ENCODE data around the gene NPAS3. TPM values are rescaled to one million over a fixed set of nuclear protein-coding genes. Genes with fewer than 3 reads are reported as not detected.

Gene NPAS3
- total and polyA plus RNA-seq, 2 of the 13 experiments (the other 11 are each of a cell fraction or from before 2014, with no cell fraction given) = not detected

- H3K4me3 ChIP-seq (replicated peaks in 1 of 3; ENCODE audit: insufficient read depth in 1 of 3, low read depth in 2 of 3, low read length in 3 of 3) = no peak overlapping the region
- peak; percentile 95 for ATAC-seq
- 0 out of 2 replicates have a peak, but pooled peaks have one; percentile 14 for TF ChIP-seq HNF4A (CRISPR knock-in tag; IDR thresholded peaks at IDR 0.05)
- TF ChIP-seq TCF7 (IDR thresholded peaks at IDR 0.05; ENCODE audit: low read depth) = peak; percentile 77
- TF ChIP-seq ZNF350 (CRISPR knock-in tag; IDR thresholded peaks at IDR 0.05; ENCODE audit: borderline replicate concordance, low read depth) = no peak
- TF ChIP-seq CBX2 (IDR thresholded peaks at IDR 0.05; ENCODE audit: low read depth, low read length) = no peak
- TF ChIP-seq CBX2 (CRISPR knock-in tag; IDR thresholded peaks at IDR 0.05; ENCODE audit: low read depth) = 0 out of 2 replicates have a peak, but pooled peaks have one; percentile 57
- TF ChIP-seq ARID5B (CRISPR knock-in tag; IDR thresholded peaks at IDR 0.05) = peak; percentile 42; the same call in 1 of the 2 replicates
- TF ChIP-seq ZNF883 (CRISPR knock-in tag; IDR thresholded peaks at IDR 0.05; ENCODE audit: not compliant biosample characterization) = no peak
- TF ChIP-seq CEBPB (IDR thresholded peaks at IDR 0.05; ENCODE audit: borderline replicate concordance, low read depth, low read length) = 0 out of 2 replicates have a peak, but pooled peaks have one; percentile 9
- TF ChIP-seq NR2C2 (CRISPR knock-in tag; IDR thresholded peaks at IDR 0.05; ENCODE audit: borderline replicate concordance) = peak; percentile 83
- TF ChIP-seq ZNF282 (IDR thresholded peaks at IDR 0.05; ENCODE audit: partially characterized antibody) = no peak
- TF ChIP-seq MIXL1 (CRISPR knock-in tag; IDR thresholded peaks at IDR 0.05) = no peak
- no peak for TF ChIP-seq ATF2 (CRISPR knock-in tag; IDR thresholded peaks at IDR 0.05)
- TF ChIP-seq MTA1 (CRISPR knock-in tag; IDR thresholded peaks at IDR 0.05; ENCODE audit: borderline replicate concordance) = no peak
- TF ChIP-seq SIX1 (CRISPR knock-in tag; IDR thresholded peaks at IDR 0.05; ENCODE audit: borderline replicate concordance) = peak; percentile 87
- TF ChIP-seq SNAPC2 (CRISPR knock-in tag; IDR thresholded peaks at IDR 0.05) = no peak
- TF ChIP-seq ZNF12 (CRISPR knock-in tag; IDR thresholded peaks at IDR 0.05) = peak; percentile 61; the same call in 1 of the 2 replicates
- TF ChIP-seq RAD21 (CRISPR knock-in tag; IDR thresholded peaks at IDR 0.05) = no peak
- peak in 1 of 2 experiments; percentile 60; a peak in 2 of 4 replicates for TF ChIP-seq NR2F1 (CRISPR knock-in tag; IDR thresholded peaks at IDR 0.05)
- TF ChIP-seq ATF1 (CRISPR knock-in tag; IDR thresholded peaks at IDR 0.05) = peak; percentile 13; the same call in 1 of the 2 replicates
- TF ChIP-seq TCF7L2 (IDR thresholded peaks at IDR 0.05; ENCODE audit: low read depth, low read length) = peak; percentile 39; the same call in 1 of the 2 replicates
- TF ChIP-seq NR2F6 (IDR thresholded peaks at IDR 0.05) = no peak
- TF ChIP-seq NR2F6 (CRISPR knock-in tag; IDR thresholded peaks at IDR 0.05) = peak; percentile 38
These were observed 628.5 kb downstream of the NPAS3 start for GRCh38 chr14:33567023-33567728.

More at GRCh38 chr14:33567023-33567728, 628.5 kb downstream of the NPAS3 start:
- no peak overlapping the region for H3K27ac ChIP-seq (ENCODE audit: extremely low read length, insufficient read depth, low read length)
- H3K4me1 ChIP-seq (ENCODE audit: insufficient read depth, low read length) = peaks cover 9% of the 10 kb centered on the region
- BruUV-seq (replicated peaks) = no TSS peak
- no peak overlapping the region for H2AFZ ChIP-seq (ENCODE audit: low read length)
- POLR2A ChIA-PET = no interaction called here
- no peaks in the 10 kb centered on the region for H4K20me1 ChIP-seq (ENCODE audit: insufficient read depth, low read length)
- WGBS (ENCODE audit: low lambda C conversion rate) = 8% methylated on average over 10 of the region's 10 CpGs
- FAIRE-seq (no peak), DNase-seq (ENCODE audit: low spot score) (peak; percentile 76)
- H3K9me3 ChIP-seq (ENCODE audit: low read length) = no peaks in the 10 kb centered on the region
- in situ Hi-C loops (cut with HindIII; ENCODE audit: extremely low pct_ligation_motif_present, low pct_unique_long_range_greater_than_20kb) = no loop called here
- intact Hi-C loops (cut with micrococcal nuclease; ENCODE audit: unreplicated experiment) = no loop called here
- H3K4me2 ChIP-seq (ENCODE audit: low read depth, low read length) = no peak overlapping the region
- no peak overlapping the region for H3K9ac ChIP-seq (ENCODE audit: insufficient read depth, low read depth, low read length)
- no peaks in the 10 kb centered on the region for H3K79me2 ChIP-seq (ENCODE audit: insufficient read depth, low read length)
- CTCF ChIA-PET (ENCODE audit: low intra/inter-chr PET ratio, low total read pairs) = no interaction called here
- H3K27me3 ChIP-seq (ENCODE audit: control insufficient read depth in 1 of 2, insufficient read depth in 2 of 2, low read length in 2 of 2) = peaks cover 0 to 9% of the 10 kb centered on the region in 2 experiments; a peak in 1 of 5 replicates
- H3K36me3 ChIP-seq (replicated peaks in 1 of 2; ENCODE audit: control insufficient read depth in 1 of 2, insufficient read depth in 2 of 2, low read length in 2 of 2) = no peaks in the 10 kb centered on the region

Data from HepG2 (cell line).